GM19372 (cell line): ENCODE data around the gene LCE4A.
"Not testable (repeated sequence)": the region's sequence is repeated elsewhere in the genome, so short reads cannot be mapped to it uniquely, and the experiment has no call there.

ENCODE experiments used
- ATAC-seq: cut with Tn5 transposase; IDR thresholded peaks from one replicate; pipeline ENCODE4 v1.9.1; 2021; ENCODE audit warnings: mild to moderate bottlenecking, low read depth, moderate library complexity; ENCODE audit not compliant: unreplicated experiment

LCE4A gene

DNA sequence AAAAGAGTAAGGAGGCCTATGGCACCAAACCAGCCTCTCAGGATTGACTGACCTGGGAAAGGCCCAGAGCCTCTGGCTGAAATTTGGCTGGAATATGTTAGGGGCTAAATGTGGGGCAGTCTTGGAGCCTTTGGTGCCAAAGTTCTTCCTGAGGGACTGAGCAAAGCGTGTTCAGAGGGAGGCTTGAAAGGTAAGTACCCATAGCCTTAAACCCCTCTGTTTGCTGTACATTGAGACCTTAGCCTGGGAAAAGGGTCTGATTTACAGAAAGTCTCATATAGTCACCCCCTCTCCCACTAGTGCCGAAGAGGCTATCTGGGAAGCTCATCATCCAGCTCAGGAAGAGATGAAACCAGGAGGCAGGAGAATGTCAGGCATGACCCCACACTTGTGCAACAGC lies at the start of gene LCE4A:
TSS of gene LCE4A (plus strand) at position 301 of the 400 bp plus-strand sequence. CDS start 916 bp downstream, outside the sequence.
- ATAC-seq = no peak

DNA sequence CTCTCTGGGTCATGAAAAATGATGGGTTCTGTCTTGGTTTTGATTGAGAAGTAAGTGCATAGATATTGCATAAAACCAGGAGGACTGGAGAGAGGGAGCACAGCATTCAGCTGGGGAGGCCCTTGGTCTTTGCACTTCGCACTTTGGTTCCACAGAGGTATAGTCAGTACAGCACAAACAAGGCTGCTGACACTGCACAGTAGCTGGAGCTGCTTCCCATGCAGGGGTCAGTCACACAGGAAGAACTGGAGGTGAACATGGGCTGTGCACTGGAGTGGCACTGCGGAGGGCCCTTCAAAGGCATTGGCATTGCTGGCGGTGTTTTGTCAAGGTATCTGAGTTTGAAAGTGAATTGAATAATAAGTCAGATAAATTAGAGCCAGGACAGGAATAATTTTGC lies 49.3 kb upstream of the LCE4A start:
- ATAC-seq = no peak

- ATAC-seq = no peak
Observed at GRCh38 chr1:152663098-152663497, 44.9 kb upstream of the LCE4A start, which contains the start of gene LCE2D. LCE2D (plus strand) TSS chr1:152663380; CDS start chr1:152664106, 726 bp downstream.

- ATAC-seq = not testable (repeated sequence)
Observed at GRCh38 chr1:152666171-152666570, 41.8 kb upstream of the LCE4A start.

- ATAC-seq = no peak
Observed at GRCh38 chr1:152667648-152668047, 40.3 kb upstream of the LCE4A start.

GRCh38 chr1:152673016-152673415 lies 34.9 kb upstream of the LCE4A start:
- ATAC-seq = no peak

DNA sequence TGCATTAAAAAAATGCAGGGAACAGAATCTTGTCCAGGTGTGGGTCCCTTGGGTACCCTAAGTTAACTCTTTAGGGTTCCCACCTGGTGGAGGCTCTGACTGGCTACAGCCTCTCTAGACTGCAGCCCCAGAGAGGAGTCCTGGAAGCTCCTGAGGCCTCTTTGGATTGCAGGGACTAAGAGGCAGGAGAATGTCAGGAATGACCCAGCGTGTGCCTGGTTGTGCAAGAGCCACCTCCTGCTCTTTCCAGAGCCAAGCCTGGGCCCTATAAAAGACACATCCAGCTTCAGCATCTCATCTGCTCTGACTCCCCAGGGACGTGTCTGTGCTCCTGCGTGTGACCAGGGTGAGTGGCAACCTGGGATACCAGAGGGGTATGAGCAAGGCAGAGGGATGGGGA lies 33.0 kb upstream of the LCE4A start, which contains the start of gene LCE2C:
TSS of gene LCE2C (plus strand) at position 297 of the 400 bp plus-strand sequence. CDS start 737 bp downstream, outside the sequence.
- ATAC-seq = not testable (repeated sequence)

- ATAC-seq = no peak
Observed at GRCh38 chr1:152679459-152679858, 28.5 kb upstream of the LCE4A start.

DNA sequence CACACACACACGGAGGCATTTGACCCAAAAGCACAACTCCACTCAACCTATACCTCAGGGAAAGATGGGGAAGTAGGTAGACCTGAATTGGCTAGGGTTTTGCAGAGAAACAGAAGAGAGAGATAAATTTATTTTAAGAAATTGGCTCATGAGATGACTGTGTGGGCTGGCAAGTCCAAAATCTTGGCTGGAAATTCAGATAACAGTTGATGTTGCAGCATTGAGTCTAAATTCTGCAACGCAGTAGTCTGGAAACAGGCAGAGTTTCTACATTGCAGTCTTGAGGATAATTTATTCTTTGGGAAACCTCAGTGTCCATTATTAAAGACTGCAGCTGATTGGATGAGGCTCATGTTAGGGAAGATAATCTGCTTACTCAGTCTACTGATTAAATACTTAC lies 26.3 kb upstream of the LCE4A start:
- no peak for ATAC-seq

DNA sequence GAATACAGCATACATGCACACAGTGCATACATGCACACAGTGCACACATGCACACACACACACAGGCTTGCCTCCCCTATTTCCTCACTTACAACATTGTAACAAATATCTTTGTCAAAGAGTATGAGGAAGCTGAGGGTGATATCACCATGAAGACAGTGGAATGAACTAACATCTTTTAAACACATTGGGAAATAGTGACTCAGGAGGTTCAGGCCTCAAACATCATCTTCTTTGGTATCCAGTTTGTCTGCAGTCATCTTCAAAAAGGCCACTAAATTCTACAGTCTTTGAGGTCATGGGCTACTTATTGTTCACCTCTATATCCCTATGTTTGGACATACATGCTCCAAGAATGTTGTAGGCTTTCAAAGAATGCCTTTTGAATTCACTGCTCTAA lies 24.1 kb upstream of the LCE4A start:
- ATAC-seq = no peak

GRCh38 chr1:152685823-152686222 lies 22.1 kb upstream of the LCE4A start, which contains the start of gene LCE2B:
LCE2B (plus strand) TSS chr1:152686123; CDS start chr1:152686844, 721 bp downstream.
- not testable (repeated sequence) for ATAC-seq

DNA sequence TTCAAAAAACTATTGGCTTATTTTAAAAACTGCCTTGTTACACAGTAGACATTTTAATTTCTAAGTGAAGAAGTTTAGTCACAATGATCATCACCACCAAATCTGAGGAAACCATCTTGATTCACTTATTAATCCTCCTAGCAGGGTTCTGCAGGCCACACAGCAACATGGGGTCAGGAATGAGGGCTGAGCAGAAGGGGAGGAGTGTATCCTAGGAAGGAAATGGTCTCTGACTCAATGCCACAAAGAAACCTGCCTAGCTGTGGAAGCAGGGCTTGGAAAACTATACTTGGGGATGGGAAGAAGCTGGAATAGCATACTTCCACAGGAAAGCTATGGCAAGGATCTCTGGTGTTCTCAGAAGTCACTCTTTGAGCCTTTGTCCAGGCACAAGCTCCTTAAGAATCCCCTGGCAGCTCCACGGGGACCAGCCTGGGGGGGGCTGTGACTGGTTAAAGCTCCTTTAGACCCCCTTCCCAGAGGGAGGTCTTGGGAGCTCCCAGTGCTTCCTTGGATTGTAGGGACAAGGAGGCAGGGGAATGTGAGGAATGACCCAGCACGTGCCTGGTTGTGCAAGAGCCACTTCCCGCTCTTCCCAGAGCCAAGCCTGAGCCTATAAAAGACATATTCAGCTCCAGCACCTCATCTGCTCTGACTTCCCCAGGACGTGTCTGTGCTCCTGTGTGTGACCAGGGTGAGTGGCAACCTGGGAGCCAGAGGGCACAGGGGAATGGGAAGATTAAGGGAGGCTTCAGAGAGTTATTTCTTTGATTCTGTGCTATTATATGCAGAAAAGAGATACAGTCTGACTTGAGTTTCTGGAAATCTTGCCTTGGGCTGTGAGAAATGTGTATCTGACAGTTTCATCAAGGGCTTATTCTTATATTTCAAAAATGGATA lies 10.0 kb upstream of the LCE4A start, which contains the start of gene LCE2A:
TSS of gene LCE2A (plus strand) at position 645 of the 900 bp plus-strand sequence. CDS start 557 bp downstream, outside the sequence.
- no peak for ATAC-seq

DNA sequence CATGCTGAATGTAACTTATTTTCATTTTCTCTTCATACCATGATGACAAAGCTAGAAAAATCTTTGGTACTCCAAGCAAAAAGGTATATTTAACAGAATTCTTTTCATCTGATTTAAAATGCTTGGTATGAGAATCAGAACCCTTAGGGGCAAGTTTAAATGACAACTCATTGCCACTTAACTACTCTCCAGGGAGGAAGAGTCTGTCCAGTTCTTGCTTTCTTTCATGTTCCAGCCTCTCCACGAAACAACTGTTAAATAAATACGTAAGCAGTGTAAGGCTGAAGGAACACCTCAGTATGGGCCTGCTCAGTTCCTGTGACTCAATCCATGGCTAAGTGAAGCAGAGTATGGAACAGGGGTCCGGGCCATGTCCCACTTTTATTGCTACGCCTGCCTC lies 8.2 kb upstream of the LCE4A start:
- no peak for ATAC-seq

GRCh38 chr1:152718238-152718637 lies 10.3 kb downstream of the LCE4A start:
- ATAC-seq = no peak

DNA sequence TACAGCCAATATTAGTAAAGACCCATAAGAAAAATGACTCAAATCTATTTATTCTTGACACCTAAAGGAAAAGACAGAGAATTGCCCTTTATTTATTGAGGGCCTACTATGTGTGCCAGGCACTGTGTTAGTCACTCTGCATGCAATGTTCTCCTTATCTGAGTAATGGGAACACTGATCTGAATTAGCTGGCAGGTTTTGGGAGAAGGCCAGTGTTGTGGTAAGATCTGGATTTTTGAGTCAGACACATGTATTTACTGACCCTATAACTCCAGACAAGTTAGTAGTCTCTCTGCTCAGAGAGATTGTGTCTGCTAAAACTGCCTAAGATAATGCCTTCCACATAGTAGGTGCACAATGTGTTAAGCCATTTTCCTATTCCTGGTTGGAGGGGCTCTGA lies 17.3 kb downstream of the LCE4A start:
- ATAC-seq = no peak

GRCh38 chr1:152728986-152729385 lies 21.0 kb downstream of the LCE4A start:
- ATAC-seq = no peak

GRCh38 chr1:152735648-152736047 lies 27.7 kb downstream of the LCE4A start:
- ATAC-seq = no peak

DNA sequence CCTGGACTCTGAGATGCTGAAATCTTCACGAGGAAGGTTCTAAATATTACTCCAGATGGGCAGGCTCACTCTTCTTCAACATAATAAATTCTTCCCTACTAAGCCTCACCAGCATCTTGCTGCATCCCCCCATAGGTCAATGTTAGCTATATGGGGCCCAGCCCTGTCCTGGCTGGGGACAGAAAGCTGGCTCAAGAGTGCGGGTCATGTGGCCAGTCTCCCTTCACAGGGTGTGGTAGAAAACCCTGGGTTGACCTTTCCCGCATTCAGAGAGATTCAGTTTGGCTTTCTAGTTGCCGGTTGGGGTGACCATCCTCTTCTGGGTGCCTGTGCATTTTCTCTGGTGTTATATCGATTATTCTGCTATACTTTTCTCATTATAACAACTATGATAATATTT lies 30.0 kb downstream of the LCE4A start:
- ATAC-seq = no peak

GRCh38 chr1:152739841-152740240 lies 31.9 kb downstream of the LCE4A start:
- ATAC-seq = no peak

GRCh38 chr1:152741656-152742055 lies 33.7 kb downstream of the LCE4A start:
- ATAC-seq = no peak

DNA sequence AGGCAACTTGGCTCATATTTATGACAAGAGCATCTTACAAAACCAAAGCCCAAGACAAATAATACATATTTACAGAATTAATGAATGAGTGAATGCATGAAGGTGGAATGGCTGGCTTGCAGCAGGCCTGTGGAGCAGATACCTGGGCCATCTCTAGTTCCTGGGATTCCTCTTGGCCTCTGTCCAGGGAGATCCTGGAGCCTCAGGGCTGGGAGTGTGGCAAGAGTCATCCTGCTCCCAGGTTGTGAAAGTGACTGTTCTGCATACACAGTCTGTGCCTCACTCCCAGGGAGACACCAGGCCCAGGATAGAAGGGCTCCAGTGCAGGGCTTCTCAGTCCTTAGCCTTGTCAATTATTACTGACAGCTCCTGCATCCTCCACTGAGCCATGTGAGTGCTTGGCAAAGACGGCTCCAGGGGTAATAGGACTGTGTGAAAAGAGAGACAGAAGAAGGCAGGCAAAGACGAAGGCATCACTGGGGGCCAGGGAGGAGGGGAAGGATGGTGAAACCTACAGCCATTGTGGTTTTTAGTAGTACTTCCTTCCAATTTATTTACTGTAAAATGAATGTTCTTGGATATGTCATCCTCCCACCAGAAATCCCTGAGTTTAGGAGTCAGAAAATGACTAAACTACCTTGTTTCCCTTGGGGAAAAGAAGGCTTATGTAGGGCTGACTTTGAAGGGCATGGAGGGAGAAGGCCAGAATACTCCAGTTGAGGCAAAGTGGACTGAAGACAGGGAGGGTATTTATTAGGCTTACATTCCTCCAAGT lies 35.6 kb downstream of the LCE4A start:
- no peak for ATAC-seq
